ENCODE results near the gene ERICH3.

Gene ERICH3

GRCh38 chr1:74713849-74714248, 40.3 kb upstream of the ERICH3 start:
- Histone ChIP-seq H2AFZ (ENCODE audit: low read depth, low read length, severe bottlenecking) (no peak overlapping the region), H3K27ac (ENCODE audit: low read depth, low read length) (no peak overlapping the region), H3K9me3 (ENCODE audit: insufficient read depth, low read length) (no peaks in the 10 kb centered on the region), H3K4me2 (ENCODE audit: low read depth, low read length, poor library complexity, severe bottlenecking) (no peak overlapping the region), H3K27me3 (ENCODE audit: low read length) (no peaks in the 10 kb centered on the region), H3F3A (ENCODE audit: insufficient read depth) (no peaks in the 10 kb centered on the region), H4K20me1 (ENCODE audit: low read depth, low read length) (no peaks in the 10 kb centered on the region), H3K79me2 (ENCODE audit: insufficient read depth, low read length) (no peaks in the 10 kb centered on the region), H3K9ac (ENCODE audit: low read length) (no peak overlapping the region), H3K9me2 (replicated peaks; ENCODE audit: insufficient read depth, low read length) (no peaks in the 10 kb centered on the region), H3K36me3 (ENCODE audit: low read length) (peaks cover 13% of the 10 kb centered on the region; the same call in 1 of the 2 replicates), H3K4me3 (ENCODE audit: insufficient read depth, low read length, poor library complexity, severe bottlenecking) (no peak overlapping the region)
- TF ChIP-seq CTCF (IDR thresholded peaks at IDR 0.05; ENCODE audit: insufficient read depth, low read length, poor library complexity, severe bottlenecking) (no peak), EZH2phosphoT487 (conservative IDR thresholded peaks at IDR 0.05; ENCODE audit: low read length) (no peak)

GRCh38 chr1:74712881-74713280, 39.3 kb upstream of the ERICH3 start:
- peaks cover 13% of the 10 kb centered on the region; the same call in 1 of the 2 replicates for H3K36me3 ChIP-seq (ENCODE audit: low read length)
- H3K4me3 ChIP-seq (ENCODE audit: insufficient read depth, low read length, poor library complexity, severe bottlenecking), result no peak overlapping the region
- no peaks in the 10 kb centered on the region for H3K27me3 ChIP-seq (ENCODE audit: low read length)
- no peak overlapping the region for H3K9ac ChIP-seq (ENCODE audit: low read length)
- H4K20me1 ChIP-seq (ENCODE audit: low read depth, low read length), result no peaks in the 10 kb centered on the region
- TF ChIP-seq CTCF (IDR thresholded peaks at IDR 0.05; ENCODE audit: insufficient read depth, low read length, poor library complexity, severe bottlenecking) (no peak), EZH2phosphoT487 (conservative IDR thresholded peaks at IDR 0.05; ENCODE audit: low read length) (no peak)
- H3K27ac ChIP-seq (ENCODE audit: low read depth, low read length), result no peak overlapping the region
- H3K9me3 ChIP-seq (ENCODE audit: insufficient read depth, low read length), result no peaks in the 10 kb centered on the region
- no peaks in the 10 kb centered on the region for H3K79me2 ChIP-seq (ENCODE audit: insufficient read depth, low read length)
- H2AFZ ChIP-seq (ENCODE audit: low read depth, low read length, severe bottlenecking), result no peak overlapping the region
- H3K4me2 ChIP-seq (ENCODE audit: low read depth, low read length, poor library complexity, severe bottlenecking), result no peak overlapping the region
- H3F3A ChIP-seq (ENCODE audit: insufficient read depth), result no peaks in the 10 kb centered on the region
- no peaks in the 10 kb centered on the region for H3K9me2 ChIP-seq (replicated peaks; ENCODE audit: insufficient read depth, low read length)

DNA sequence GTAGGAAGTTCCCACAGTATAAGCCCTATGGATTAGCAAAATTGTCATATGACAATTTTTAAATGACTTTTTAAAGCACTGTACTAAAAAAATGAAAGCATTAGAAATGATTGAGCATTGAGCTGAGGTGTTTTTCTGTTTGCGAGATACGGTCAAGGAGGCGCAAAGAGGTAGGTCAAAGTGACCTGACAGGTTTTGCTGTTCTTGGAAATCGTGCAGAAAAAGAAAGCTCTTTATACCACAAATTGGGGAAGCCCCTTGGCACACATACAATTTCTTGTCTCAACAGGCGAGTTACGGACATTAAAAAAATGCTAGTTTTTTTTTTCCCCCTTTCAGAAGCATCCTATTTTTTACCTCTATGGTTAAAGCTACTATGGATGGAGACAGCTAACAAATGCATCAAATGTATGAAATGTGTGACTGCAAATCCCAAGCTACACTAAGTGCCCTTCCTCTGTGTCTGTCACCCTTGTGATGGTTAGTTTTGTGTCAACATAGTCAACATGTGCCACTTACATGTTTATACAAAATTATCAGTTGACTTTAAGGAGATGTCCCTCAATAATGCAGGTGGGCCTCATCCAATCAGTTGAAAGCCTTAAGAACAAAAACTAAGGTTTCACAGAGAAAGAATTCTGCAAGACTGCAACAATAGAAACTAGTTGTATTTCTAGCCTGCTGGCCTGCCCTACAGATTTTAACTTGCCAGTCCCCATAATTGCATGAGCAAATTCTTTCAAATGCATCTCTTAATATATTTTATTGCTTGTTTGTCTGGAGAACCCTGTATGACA, 30.0 kb upstream of the ERICH3 start:
- Histone ChIP-seq H3K79me2 (ENCODE audit: insufficient read depth, low read length) (no peaks in the 10 kb centered on the region), H3K36me3 (ENCODE audit: low read length) (peaks cover 22% of the 10 kb centered on the region; the same call in 1 of the 2 replicates), H3K9me2 (replicated peaks; ENCODE audit: insufficient read depth, low read length) (no peaks in the 10 kb centered on the region), H3K27ac (ENCODE audit: low read depth, low read length) (no peak overlapping the region), H4K20me1 (ENCODE audit: low read depth, low read length) (no peaks in the 10 kb centered on the region), H2AFZ (ENCODE audit: low read depth, low read length, severe bottlenecking) (no peak overlapping the region), H3K9me3 (ENCODE audit: insufficient read depth, low read length) (no peaks in the 10 kb centered on the region), H3F3A (ENCODE audit: insufficient read depth) (no peaks in the 10 kb centered on the region), H3K27me3 (ENCODE audit: low read length) (no peaks in the 10 kb centered on the region), H3K9ac (ENCODE audit: low read length) (no peak overlapping the region), H3K4me2 (ENCODE audit: low read depth, low read length, poor library complexity, severe bottlenecking) (no peak overlapping the region), H3K4me3 (ENCODE audit: insufficient read depth, low read length, poor library complexity, severe bottlenecking) (no peak overlapping the region)
- TF ChIP-seq EZH2phosphoT487 (conservative IDR thresholded peaks at IDR 0.05; ENCODE audit: low read length), result no peak
- TF ChIP-seq CTCF (IDR thresholded peaks at IDR 0.05; ENCODE audit: insufficient read depth, low read length, poor library complexity, severe bottlenecking), result no peak

Data from SU-DHL-6 (cell line).